GM19395 (cell line): ENCODE data around the gene MYOM3.
"Not testable (repeated sequence)": the region's sequence is repeated elsewhere in the genome, so short reads cannot be mapped to it uniquely, and the experiment has no call there.

Source experiments
- ATAC-seq: cut with Tn5 transposase; IDR thresholded peaks from one replicate; pipeline ENCODE4 v1.9.1; 2021; ENCODE audit warnings: mild to moderate bottlenecking, moderate library complexity; ENCODE audit not compliant: unreplicated experiment

Gene MYOM3

GRCh38 chr1:24045771-24046170 lies 66.2 kb downstream of the MYOM3 start:
- no peak for ATAC-seq

GRCh38 chr1:24044672-24045071 lies 67.3 kb downstream of the MYOM3 start:
- not testable (repeated sequence) for ATAC-seq

GRCh38 chr1:24043345-24044032 lies 68.4 kb downstream of the MYOM3 start:
- ATAC-seq, result no peak

GRCh38 chr1:24042315-24042714 lies 69.6 kb downstream of the MYOM3 start:
- ATAC-seq, result no peak

- ATAC-seq, result no peak
Observed at GRCh38 chr1:24036088-24036487, 75.8 kb downstream of the MYOM3 start.

- no peak for ATAC-seq
Observed at GRCh38 chr1:24032981-24033380, 79.0 kb downstream of the MYOM3 start.

GRCh38 chr1:24030976-24031516 lies 80.9 kb downstream of the MYOM3 start:
- not testable (repeated sequence) for ATAC-seq

- ATAC-seq, result no peak
Observed at GRCh38 chr1:24027838-24028468, 84.0 kb downstream of the MYOM3 start.

GRCh38 chr1:24022581-24023361 lies 89.2 kb downstream of the MYOM3 start:
- no peak for ATAC-seq

- no peak for ATAC-seq
Observed at GRCh38 chr1:24021403-24022266, 90.3 kb downstream of the MYOM3 start.

- no peak for ATAC-seq
Observed at GRCh38 chr1:24020470-24020869, 91.5 kb downstream of the MYOM3 start.

- ATAC-seq, result no peak
Observed at GRCh38 chr1:24020025-24020424, 91.9 kb downstream of the MYOM3 start.

- ATAC-seq, result no peak
Observed at GRCh38 chr1:24018611-24019580, 93.0 kb downstream of the MYOM3 start.

- no peak for ATAC-seq
Observed at GRCh38 chr1:24015221-24016210, 96.4 kb downstream of the MYOM3 start.

GRCh38 chr1:24012878-24013277 lies 99.1 kb downstream of the MYOM3 start:
- ATAC-seq, result not testable (repeated sequence)

- no peak for ATAC-seq
Observed at GRCh38 chr1:24010650-24011049, 101.3 kb downstream of the MYOM3 start.

- no peak for ATAC-seq
Observed at GRCh38 chr1:24009406-24009805, 102.5 kb downstream of the MYOM3 start.

- not testable (repeated sequence) for ATAC-seq
Observed at GRCh38 chr1:24008574-24009184, 103.3 kb downstream of the MYOM3 start.
